Stimulated activated CD4-positive, alpha-beta T cell treated with anti-CD3 and anti-CD28 coated beads, Interleukin-12 subunit alpha, Interleukin-12 subunit beta, amount 100 ng/mL, for 24 hours (primary cell): Measurements from ENCODE around the gene B4GALNT4.
"Not testable (repeated sequence)": the region's sequence is repeated elsewhere in the genome, so short reads cannot be mapped to it uniquely, and the experiment has no call there.

ENCODE experiments used
- DNase-seq, 2 experiments: peaks; one replicate each; pipeline ENCODE4 v3.0.0-alpha.2; 2020; ENCODE audit warnings: low read depth in 2 of 2

The B4GALNT4 gene

DNA sequence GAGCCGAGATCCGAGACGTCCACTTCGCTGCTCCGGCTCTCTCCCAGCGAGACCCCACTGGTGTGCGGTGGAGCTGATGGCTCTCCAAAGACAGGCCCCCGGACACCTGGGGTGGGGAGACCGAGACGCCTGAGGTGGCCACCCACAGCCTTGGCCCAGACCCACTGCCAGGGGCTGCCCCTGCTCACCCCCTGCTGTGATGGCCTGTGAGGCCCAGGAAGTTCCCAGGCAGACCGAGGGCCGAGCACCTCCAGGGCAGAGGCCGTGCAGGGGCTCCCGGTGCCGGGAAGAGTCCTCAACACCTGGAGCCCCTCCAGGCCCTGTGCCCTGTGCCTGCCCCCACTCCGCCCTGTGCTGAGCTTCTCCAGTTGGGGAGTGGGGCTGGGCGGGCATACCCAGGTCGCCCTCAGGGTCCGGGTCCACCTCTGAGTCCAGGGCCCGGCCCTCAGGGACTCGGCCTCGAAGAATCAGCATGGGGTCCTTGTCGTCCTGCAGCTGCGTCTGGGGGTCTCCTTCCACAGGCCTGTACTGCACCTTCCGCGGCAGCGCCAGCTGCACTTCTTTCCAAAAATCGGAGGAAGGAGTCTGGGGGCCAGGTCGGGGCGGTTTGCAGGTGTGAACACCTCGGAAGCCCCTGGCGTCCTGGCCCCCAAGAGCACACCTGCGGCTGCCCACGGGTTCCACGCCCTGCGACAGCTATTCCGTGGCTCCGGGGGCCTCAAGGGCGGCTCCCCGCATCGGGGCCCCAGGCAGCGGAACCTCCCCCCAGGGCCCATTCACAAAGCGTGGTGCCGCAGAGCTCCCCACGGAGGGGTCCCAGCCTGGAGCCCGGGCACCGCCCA lies 36.9 kb downstream of the B4GALNT4 start:
- DNase-seq, result no peak

DNA sequence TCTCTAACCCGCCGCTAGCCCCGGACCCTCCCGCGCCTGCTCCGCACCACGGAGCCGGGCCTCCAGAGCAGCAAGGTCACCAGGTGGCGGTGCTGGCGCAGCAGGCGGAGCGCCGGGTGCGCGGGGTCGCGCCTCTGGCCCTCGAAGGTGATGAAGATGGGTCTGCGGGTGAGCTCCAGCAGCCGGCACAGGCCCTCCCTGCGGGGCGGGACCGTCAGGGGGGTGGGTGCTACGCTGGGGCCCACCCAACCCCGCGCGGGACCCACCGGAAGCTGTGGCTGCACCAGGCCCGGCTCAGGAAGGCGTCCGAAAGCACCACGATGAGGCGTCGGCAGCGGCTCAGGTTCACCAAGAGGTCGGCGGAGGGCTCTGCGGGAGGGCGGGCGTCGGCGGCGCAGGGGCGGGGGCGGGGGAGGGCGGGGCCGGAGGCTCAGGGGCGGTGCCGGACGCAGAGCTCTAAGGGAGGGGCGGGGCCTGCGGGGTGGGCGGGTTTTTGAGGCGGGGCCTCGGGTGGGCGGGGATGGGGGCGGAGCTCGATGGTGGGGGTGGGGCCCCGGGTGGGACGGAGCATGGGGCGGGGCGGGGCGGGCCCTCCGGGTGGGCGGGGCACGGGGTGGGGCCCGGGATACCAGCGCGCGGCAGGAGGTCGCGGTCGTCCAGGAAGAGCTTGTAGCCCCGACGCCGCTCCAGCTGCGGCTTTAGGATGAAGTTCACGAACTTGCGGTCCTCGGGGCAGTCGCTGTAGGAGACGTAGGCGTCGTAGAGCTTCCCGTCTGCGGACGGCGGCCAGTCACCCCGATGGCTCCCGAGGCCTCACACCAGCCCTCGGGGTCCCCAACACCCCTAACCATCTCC lies 37.7 kb downstream of the B4GALNT4 start:
- DNase-seq, result peak; percentile 76 to 78

DNA sequence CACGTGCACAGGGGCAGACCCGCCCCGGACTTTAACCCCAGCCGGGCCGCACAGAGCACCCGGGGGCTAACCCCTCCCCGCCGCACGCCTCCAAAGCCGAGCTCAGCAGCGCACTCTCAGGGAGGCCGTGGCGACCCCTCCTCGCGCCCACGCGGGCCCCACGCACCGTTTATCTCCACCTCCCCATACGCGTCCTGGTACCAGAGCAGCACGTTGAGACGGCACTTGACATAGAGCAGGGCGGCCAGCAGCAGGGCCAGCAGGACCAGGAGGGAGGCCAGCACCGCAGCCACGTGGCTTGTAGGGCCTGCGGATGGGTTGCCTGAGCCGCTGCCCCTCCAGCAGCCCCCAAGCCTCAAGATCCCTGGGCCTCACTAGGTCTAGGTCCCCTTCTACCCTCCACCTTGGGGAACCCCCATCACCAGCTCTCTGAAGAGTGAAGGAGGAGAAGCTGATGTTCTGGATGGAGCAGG lies 38.4 kb downstream of the B4GALNT4 start:
- no peak for DNase-seq

DNA sequence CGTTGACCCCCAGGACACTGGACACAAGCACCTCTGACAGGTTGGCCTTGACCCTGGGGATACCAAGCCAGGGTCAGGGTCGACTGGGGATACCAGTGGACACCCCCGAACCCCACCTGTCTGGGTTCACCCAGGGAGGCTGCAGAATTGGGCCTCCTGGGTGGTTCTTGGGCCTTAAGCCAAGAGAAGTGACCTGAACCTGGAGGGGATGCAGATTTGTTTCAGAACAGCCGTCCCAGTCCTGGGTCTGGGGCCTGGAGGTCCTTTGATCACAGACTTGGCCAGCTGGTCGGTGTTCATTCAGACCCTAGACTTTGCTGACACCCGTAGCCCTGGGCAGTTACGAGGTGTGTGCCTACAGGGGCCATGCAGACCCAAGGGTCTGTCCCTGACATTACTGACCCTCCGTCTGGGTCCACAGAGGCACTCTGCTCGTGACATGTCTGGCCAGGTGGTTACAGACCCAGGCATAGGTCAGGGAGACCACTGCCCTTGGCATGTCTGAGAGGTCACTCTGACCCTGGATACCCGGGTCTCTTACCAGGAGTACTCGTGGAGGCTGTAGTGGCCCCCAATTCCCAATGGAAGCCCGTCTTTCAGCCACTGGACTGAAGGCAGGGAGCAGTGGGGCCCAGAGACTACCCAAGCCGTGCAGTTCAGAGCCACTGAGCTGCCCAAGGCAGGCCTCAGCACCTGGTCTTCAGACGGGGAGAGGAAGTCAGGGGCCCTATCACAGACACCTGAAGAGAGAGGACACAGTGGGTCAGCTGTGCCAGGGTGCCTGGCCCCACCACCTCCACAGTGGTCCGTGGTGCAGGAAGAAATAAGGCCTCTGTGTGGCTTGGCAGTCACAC lies 39.1 kb downstream of the B4GALNT4 start:
- DNase-seq, result no peak

DNA sequence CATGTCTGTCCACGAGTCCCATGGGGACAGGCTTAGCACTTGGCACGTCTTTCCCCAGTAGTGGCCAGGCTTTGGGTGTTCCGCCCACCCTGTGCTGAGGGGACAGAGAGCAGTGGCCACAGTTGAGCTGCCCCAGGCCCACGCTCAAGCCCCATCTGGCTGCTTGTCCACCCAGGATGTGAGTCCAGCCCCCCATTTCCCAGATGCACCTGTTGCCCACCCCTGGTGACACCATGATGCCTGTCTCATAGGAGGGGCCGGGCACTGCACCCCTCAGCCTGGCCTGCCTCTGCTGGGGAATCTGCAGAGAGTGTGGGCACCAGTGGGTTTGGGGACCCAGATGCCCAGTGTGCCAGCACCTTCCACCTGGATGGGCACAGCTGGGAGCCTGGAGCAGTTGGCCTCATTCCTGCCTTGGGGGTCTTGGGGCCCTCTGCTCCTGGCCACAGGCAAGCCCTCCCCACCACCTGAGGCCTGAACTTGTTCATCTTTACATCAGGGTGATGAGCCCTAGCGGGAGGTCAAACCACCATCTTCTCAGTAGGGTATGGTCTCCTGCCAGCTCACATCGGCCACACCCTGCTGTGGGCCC lies 39.8 kb downstream of the B4GALNT4 start:
- no peak for DNase-seq

DNA sequence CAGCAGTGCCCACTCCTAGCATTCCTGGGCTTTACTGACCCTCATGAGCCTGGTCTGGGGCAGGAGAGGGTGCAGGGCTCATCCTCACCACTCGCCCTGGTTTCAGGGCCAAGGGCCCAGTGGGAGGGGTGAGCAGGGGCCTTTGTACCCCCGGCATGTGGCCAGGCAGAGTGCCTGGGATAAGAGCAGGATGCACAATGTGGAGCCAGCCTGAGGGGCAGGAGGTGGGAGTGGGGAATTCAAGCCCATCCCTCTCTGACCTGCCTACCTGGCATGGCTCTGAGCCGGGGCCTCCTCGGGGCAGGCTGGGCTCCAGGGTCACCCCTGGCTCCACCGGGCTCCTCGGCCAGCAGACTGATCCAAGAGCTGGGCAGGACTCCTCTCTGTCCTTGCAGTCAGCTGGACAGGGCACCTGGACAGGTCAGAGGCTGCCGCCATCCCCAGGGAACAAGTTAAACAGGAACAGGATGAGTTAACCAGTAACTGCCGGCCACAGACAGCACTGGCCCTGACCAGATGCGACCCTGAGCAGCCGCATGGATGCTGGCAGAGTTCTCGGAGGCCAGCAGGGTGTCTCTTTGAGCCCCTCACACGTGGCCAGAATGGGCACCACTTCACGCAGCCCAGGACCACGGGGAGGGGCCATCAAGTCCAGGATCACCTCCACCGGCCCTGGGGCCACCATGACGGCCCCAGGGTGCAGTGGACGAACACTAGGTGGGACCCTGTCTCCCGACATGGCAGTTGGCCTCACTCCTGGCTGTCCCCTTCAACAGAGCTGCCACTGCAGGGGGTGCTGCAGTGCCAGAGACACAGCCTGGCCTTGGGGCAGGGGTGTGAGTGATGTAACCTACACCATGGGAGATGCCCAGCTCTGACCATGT lies 40.5 kb downstream of the B4GALNT4 start:
- no peak for DNase-seq

DNA sequence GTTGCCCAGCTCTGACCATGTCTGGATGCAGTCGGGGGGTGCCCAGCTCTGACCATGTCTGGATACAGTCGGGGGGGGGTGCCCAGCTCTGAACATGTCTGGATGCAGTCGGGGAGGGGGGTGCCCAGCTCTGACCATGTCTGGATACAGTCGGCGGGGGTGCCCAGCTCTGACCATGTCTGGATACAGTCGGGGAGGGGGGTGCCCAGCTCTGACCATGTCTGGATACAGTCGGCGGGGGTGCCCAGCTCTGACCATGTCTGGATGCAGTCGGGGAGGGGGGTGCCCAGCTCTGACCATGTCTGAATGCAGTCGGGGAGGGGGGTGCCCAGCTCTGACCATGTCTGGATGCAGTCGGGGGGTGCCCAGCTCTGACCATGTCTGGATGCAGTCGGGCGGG lies 41.4 kb downstream of the B4GALNT4 start:
- not testable (repeated sequence) for DNase-seq

DNA sequence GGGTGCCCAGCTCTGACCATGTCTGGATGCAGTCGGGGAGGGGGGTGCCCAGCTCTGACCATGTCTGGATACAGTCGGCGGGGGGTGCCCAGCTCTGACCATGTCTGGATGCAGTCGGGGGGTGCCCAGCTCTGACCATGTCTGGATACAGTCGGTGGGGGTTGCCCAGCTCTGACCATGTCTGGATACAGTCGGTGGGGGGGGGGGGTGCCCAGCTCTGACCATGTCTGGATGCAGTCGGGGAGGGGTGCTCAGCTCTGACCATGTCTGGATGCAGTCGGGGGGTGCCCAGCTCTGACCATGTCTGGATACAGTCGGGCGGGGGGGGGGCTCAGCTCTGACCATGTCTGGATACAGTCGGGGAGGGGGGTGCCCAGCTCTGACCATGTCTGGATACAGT lies 42.2 kb downstream of the B4GALNT4 start:
- not testable (repeated sequence) for DNase-seq

DNA sequence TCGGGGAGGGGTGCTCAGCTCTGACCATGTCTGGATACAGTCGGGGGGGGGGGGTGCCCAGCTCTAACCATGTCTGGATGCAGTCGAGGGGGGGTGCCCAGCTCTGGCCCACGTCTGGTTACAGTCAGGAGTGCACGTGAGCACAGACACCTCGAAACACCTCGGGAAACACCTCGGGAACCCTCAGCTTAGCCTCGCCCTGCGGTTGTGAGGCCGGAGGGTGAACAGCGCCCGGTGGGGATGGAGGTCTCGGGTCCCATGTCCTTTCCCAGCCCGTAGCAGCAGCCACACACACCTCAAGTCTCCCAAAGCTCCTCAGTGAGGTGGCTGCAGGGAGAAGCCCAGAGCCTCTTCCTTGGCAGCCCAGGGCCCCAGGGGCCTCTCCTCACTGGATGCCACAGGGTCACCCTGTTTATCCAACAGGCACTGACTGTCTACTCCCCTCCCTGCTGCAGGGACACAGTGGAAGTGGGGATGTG lies 43.4 kb downstream of the B4GALNT4 start:
- DNase-seq, result no peak

DNA sequence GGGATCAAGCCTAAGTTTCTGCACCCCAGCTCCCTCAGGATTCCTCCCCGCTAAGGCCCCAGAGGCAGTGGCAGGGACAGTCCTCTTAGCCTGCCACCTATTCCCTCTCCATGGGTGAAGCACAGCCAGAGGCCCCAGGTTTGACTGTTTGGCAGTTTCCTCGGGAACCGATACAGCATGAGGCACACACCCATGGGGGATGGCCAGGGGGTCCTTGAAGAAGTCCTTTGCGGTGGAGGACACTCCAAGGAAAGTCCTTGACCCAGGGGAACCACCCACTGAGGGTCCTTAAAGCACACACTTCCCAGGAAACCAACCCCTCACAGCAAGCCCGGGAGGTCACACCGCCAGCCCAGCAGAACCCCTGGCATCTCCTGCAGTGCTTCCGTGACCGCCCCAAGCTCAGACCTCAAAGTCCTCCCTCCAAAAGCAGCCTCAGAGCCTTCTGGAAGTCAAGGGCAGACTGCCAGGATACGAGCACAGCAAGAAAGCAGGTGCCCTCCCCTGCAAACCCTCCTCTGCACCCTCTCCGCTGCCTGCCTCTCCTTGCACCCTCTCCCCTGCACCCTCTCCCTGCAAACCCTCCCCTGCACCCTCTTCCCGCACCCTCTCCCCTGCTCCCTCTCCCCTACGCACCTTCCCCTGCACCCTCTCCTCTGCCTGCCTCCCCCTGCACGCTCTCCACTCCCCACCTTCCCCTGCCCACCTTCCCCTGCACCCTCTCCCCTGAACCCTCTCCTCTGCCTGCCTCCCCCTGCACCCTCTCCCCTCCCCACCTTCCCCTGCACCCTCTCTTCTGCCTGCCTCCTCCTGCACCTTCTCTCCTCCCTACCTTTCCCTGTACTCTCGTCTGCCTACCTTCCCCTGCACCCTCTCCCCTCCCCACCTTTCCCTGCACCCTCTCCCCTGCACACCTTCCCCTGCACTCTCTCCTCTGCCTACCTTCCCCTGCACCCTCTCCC lies 44.1 kb downstream of the B4GALNT4 start:
- no peak for DNase-seq

DNA sequence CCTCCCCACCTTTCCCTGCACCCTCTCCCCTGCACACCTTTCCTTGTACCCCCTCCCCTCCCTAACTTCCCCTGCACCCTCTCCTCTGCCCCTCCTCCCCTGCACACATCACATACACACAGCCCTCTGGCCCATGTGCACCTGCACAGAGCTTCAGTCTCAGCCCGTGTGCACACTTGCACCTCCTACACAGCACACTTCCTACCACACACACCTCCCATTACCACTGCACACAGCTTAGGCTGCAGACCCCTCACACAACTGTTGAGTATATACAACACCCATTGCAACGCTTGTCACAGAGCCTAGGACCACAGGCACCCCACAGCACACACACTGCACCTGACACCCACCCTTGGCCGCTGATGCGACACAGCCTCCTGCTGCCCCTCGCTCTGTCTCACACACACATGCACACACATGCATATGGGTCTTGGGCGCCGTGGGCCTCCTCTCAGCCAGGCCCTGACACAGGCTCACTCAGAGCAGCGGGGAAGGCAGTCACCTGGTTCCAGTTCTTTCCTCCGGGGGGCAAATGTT lies 45.1 kb downstream of the B4GALNT4 start:
- peak in 1 of 2 experiments; percentile 26 for DNase-seq

DNA sequence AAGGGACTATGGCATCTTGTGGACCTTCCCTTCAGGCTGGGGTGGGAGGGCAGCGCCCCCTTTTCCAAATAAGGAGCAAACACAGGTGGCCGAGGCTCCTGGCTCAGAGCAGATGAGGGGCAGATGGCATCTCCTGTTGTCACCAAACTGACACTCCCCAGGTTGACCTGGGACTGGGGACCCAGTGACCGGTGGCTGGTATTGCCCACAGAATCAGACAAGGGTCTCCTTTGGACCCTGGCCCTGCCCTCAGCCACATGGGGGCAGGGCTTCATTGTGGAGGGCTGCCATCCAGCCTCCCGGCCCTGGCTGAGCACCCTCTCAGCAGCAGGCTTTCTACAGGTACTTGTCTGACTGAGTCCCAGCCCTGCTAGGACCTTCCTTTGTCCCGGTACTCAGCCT lies 46.3 kb downstream of the B4GALNT4 start:
- DNase-seq, result no peak

DNA sequence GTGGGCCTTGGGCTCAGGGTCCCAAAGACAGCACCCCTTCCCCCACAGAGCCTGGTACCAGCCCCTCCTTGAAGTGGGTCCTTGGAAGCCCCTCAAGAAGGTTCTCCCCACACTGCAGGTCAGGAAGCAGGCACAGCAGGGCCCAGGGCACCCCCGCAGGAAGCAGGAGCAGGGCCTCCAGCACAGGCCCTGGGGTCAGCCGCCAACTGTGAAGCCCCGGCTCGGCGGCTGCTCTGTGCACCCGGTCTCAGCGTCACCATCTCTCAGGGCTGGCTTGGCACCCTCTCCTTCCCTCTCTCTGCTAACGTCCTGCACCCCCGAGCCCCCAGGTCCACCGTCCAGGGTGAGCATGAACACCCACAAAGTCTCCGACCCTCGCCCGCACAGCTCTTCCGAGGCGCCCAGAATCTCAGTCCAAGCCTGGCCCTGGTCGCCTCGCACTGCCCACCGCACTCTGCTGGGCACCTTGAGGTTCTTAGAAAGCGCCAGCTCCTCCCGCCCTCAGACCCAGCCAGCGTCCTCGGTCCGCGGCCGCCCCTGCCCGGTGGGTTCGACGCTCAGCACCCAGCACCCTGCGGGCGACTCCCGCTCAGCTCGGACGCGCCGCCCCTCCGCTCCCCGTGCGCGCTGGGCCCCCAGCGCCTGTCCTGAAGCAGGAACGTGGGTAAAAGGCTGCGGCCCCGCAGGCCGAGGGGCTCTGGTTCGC lies 46.9 kb downstream of the B4GALNT4 start:
- no peak for DNase-seq

DNA sequence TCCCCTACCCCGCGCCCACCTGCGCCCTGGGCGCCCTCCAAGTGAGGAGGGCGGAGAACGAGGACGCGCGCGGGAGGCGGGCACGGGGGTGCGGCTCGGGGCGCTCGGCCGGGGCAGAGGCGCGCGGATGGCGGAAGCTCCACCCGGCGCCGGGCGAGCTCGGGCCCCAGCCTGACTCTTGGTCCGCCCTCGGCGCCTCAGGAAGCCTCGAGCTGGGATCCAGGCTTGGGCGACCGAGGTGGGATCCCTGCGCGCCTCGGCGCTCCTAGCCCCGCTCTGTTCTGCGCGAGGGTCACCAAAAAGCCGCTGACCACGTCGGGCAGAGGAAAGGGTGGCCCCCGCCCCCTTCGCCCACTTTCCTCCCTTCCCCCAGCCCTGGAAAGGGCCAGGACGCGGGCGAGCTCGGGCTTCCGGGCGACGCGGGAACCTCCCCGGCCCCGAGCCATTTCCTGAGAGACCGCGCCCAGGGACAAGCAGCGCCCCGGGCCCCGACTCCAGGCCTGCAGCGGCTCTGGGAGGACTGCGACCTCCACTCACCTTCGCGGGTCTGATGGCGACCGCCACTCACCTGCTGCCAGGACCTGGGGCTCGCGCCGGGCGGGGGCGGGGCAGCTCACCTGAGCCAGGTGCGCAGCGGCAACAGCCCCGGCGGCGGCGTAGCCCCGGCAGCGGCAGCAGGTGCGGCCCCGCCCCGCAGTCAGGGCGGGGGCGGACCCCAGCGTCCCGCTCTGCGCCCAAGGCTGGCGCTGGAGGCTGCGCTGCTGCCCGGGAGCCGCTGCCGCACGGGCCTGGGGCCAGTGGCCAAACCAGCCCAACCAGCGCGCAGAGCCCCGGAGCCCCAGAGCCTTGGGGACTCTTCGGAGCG lies 47.7 kb downstream of the B4GALNT4 start:
- peak in 1 of 2 experiments; percentile 38 for DNase-seq

DNA sequence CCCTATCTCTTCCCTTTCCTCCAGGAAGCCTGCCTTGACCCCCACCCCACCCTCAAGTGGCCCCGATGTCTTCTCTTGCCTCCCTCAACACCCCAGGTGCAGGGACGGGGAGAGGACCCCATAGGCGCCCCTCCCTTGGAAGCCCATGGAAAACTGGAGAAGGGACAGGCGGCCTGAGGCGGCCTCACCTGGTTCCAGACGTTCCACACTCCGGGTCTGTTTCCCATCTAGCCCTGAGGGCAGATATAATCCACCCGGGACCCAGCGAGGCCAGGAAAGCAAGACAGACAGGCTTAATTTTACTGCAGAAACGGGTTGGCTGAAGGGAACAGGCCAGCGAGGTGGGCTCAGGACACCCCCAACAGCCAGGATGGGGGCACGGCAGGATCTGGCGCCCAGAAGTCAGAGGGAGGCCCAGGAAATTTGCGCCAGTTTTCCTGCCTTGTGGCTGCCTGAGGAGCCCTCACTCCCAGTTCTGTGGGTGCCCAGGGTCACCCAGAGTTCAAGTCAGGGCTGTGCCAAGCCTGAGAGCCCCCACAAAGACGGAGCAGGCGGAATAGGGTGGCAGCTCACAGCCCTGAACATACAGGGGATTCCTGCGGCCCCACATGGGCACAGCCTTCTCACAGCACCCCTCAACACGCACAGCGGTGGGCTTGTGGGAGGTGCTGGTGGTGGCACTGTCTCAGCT lies 48.5 kb downstream of the B4GALNT4 start:
- no peak for DNase-seq
